ENCODE data around the gene CXCR2. TPM values are rescaled to one million over a fixed set of nuclear protein-coding genes. Genes with fewer than 3 reads are reported as not detected.
"Not testable (repeated sequence)": the region's sequence is repeated elsewhere in the genome, so short reads cannot be mapped to it uniquely, and the experiment has no call there.

Gene CXCR2
- total RNA-seq, 1 experiment from 2014 or later = not detected

- TF ChIP-seq CTCF (conservative IDR thresholded peaks at IDR 0.05; ENCODE audit: low read depth, low read length) = no peak
- no peak for TF ChIP-seq EZH2phosphoT487 (IDR thresholded peaks at IDR 0.05; ENCODE audit: borderline replicate concordance, low read length)
- TF ChIP-seq EZH2 (IDR thresholded peaks at IDR 0.05; ENCODE audit: low read length, unreplicated experiment) = no peak
- intact Hi-C loops (cut with micrococcal nuclease) = no loop called here
- CTCF ChIA-PET = no interaction called here
- no peaks in the 10 kb centered on the region for H3K79me2 ChIP-seq (ENCODE audit: low read length)
- ATAC-seq = no peak
- H3K36me3 ChIP-seq (ENCODE audit: low read depth, low read length) = no peaks in the 10 kb centered on the region
- H3K9me2 ChIP-seq (replicated peaks; ENCODE audit: low read length) = no peaks in the 10 kb centered on the region
- H3F3A ChIP-seq (ENCODE audit: low read length, unreplicated experiment) = no peaks in the 10 kb centered on the region
- H3K9ac ChIP-seq (ENCODE audit: low read length) = no peak overlapping the region
- no peaks in the 10 kb centered on the region for H3K9me3 ChIP-seq (ENCODE audit: low read length)
- no peak overlapping the region for H3K4me2 ChIP-seq (ENCODE audit: low read length)
- POLR2A ChIA-PET (ENCODE audit: unreplicated experiment) = no interaction called here
- H3K4me1 ChIP-seq (ENCODE audit: insufficient read depth, low read length) = no peaks in the 10 kb centered on the region
- peaks cover 78% of the 10 kb centered on the region for H3K27me3 ChIP-seq (ENCODE audit: low read length)
- H4K20me1 ChIP-seq (ENCODE audit: low read length) = no peaks in the 10 kb centered on the region
- no peak overlapping the region for H3K4me3 ChIP-seq (ENCODE audit: low read length)
- no TSS peak for BruUV-seq (replicated peaks)
- no peak for DNase-seq
- H2AFZ ChIP-seq (ENCODE audit: low read length) = no peak overlapping the region
- no peak overlapping the region for H3K27ac ChIP-seq (ENCODE audit: low read length)
Measured at GRCh38 chr2:218095853-218096252, 30.0 kb upstream of the CXCR2 start.

GRCh38 chr2:218097975-218098374 is 27.9 kb upstream of the CXCR2 start:
- no peak overlapping the region for H3K27ac ChIP-seq (ENCODE audit: low read length)
- H3K9me3 ChIP-seq (ENCODE audit: low read length) = no peaks in the 10 kb centered on the region
- no peaks in the 10 kb centered on the region for H3K4me1 ChIP-seq (ENCODE audit: insufficient read depth, low read length)
- H3K9me2 ChIP-seq (replicated peaks; ENCODE audit: low read length) = no peaks in the 10 kb centered on the region
- no peaks in the 10 kb centered on the region for H3K36me3 ChIP-seq (ENCODE audit: low read depth, low read length)
- no TSS peak for BruUV-seq (replicated peaks)
- ATAC-seq = no peak
- H3K9ac ChIP-seq (ENCODE audit: low read length) = no peak overlapping the region
- H4K20me1 ChIP-seq (ENCODE audit: low read length) = no peaks in the 10 kb centered on the region
- no peak overlapping the region for H2AFZ ChIP-seq (ENCODE audit: low read length)
- POLR2A ChIA-PET (ENCODE audit: unreplicated experiment) = no interaction called here
- H3K79me2 ChIP-seq (ENCODE audit: low read length) = no peaks in the 10 kb centered on the region
- no peaks in the 10 kb centered on the region for H3F3A ChIP-seq (ENCODE audit: low read length, unreplicated experiment)
- H3K27me3 ChIP-seq (ENCODE audit: low read length) = peaks cover 77% of the 10 kb centered on the region
- intact Hi-C loops (cut with micrococcal nuclease) = no loop called here
- no peak overlapping the region for H3K4me3 ChIP-seq (ENCODE audit: low read length)
- CTCF ChIA-PET = no interaction called here
- no peak for TF ChIP-seq EZH2phosphoT487 (IDR thresholded peaks at IDR 0.05; ENCODE audit: borderline replicate concordance, low read length)
- no peak for TF ChIP-seq CTCF (conservative IDR thresholded peaks at IDR 0.05; ENCODE audit: low read depth, low read length)
- TF ChIP-seq EZH2 (IDR thresholded peaks at IDR 0.05; ENCODE audit: low read length, unreplicated experiment) = no peak
- no peak overlapping the region for H3K4me2 ChIP-seq (ENCODE audit: low read length)
- DNase-seq = no peak

DNA sequence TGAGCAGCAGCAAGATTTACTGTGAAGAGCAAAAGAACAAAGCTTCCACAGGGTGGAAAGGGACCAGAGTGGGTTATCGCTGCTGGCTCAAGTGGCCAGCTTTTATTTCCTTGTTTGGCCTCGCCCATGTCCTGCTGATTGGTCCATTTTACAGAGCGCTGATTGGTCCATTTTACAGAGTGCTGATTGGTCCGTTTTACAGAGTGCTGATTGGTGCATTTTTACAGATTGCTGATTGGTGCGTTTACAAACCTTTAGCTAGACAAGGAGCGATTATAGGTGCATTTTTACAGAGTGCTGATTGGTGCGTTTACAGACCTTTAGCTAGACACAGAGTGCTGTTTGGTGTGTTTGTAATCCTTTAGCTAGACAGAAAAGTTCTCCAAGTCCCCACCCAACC is 17.0 kb upstream of the CXCR2 start:
- POLR2A ChIA-PET (ENCODE audit: unreplicated experiment); CTCF ChIA-PET; BruUV-seq (replicated peaks): not testable (repeated sequence)

DNA sequence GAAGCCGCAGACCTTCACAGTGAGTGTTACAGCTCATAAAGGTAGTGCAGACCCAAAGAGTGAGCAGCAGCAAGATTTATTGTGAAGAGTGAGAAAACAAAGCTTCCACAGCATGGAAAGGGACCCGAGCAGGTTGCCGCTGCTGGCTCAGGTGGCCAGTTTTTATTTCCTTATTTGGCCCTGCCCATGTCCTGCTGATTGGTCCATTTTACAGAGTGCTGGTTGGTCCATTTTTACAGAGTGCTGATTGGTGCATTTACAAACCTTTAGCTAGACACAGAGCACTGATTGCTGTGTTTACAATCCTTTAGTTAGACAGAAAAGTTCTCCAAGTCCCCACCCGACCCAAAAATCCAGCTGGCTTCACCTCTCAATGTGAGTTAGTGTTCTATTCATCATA is 4.0 kb upstream of the CXCR2 start:
- H3K9ac ChIP-seq (ENCODE audit: low read length); intact Hi-C loops (cut with micrococcal nuclease); H3K4me1 ChIP-seq (ENCODE audit: insufficient read depth, low read length); H3K27ac ChIP-seq (ENCODE audit: low read length); H3K4me3 ChIP-seq (ENCODE audit: low read length); H3K4me2 ChIP-seq (ENCODE audit: low read length); H3F3A ChIP-seq (ENCODE audit: low read length, unreplicated experiment); H3K36me3 ChIP-seq (ENCODE audit: low read depth, low read length); BruUV-seq (replicated peaks); H3K9me2 ChIP-seq (replicated peaks; ENCODE audit: low read length); POLR2A ChIA-PET (ENCODE audit: unreplicated experiment); DNase-seq; H2AFZ ChIP-seq (ENCODE audit: low read length); H3K79me2 ChIP-seq (ENCODE audit: low read length); H3K9me3 ChIP-seq (ENCODE audit: low read length); ATAC-seq; CTCF ChIA-PET; H4K20me1 ChIP-seq (ENCODE audit: low read length): not testable (repeated sequence)
- H3K27me3 ChIP-seq (ENCODE audit: low read length) = peaks cover 29% of the 10 kb centered on the region

More for the DNA sequence above, 17.0 kb upstream of the CXCR2 start:
- DNase-seq; H3K9me2 ChIP-seq (replicated peaks; ENCODE audit: low read length); H3K4me3 ChIP-seq (ENCODE audit: low read length); H3F3A ChIP-seq (ENCODE audit: low read length, unreplicated experiment); H3K27me3 ChIP-seq (ENCODE audit: low read length); H2AFZ ChIP-seq (ENCODE audit: low read length); H3K36me3 ChIP-seq (ENCODE audit: low read depth, low read length); H3K27ac ChIP-seq (ENCODE audit: low read length); H3K9ac ChIP-seq (ENCODE audit: low read length); ATAC-seq; H3K4me2 ChIP-seq (ENCODE audit: low read length); H3K9me3 ChIP-seq (ENCODE audit: low read length); H4K20me1 ChIP-seq (ENCODE audit: low read length); H3K79me2 ChIP-seq (ENCODE audit: low read length); H3K4me1 ChIP-seq (ENCODE audit: insufficient read depth, low read length); intact Hi-C loops (cut with micrococcal nuclease): not testable (repeated sequence)

GRCh38 chr2:218122286-218122685 is 3.5 kb upstream of the CXCR2 start:
- not testable (repeated sequence) for H3F3A ChIP-seq (ENCODE audit: low read length, unreplicated experiment); H3K4me3 ChIP-seq (ENCODE audit: low read length)

More at GRCh38 chr2:218122286-218122685, 3.5 kb upstream of the CXCR2 start:
- intact Hi-C loops (cut with micrococcal nuclease); ATAC-seq; H3K4me2 ChIP-seq (ENCODE audit: low read length); DNase-seq; H3K9ac ChIP-seq (ENCODE audit: low read length); POLR2A ChIA-PET (ENCODE audit: unreplicated experiment); H4K20me1 ChIP-seq (ENCODE audit: low read length); H3K36me3 ChIP-seq (ENCODE audit: low read depth, low read length); H2AFZ ChIP-seq (ENCODE audit: low read length); H3K9me3 ChIP-seq (ENCODE audit: low read length); H3K9me2 ChIP-seq (replicated peaks; ENCODE audit: low read length); BruUV-seq (replicated peaks); CTCF ChIA-PET; H3K79me2 ChIP-seq (ENCODE audit: low read length); H3K27ac ChIP-seq (ENCODE audit: low read length); H3K4me1 ChIP-seq (ENCODE audit: insufficient read depth, low read length): not testable (repeated sequence)
- H3K27me3 ChIP-seq (ENCODE audit: low read length) = peaks cover 33% of the 10 kb centered on the region

Data from PC-3 (cell line).